ENCODE data around the gene CRLF1.

Gene CRLF1

GRCh38 chr19:18626906-18627305, 20.3 kb upstream of the CRLF1 start:
- no peak for DNase-seq (ENCODE audit: low read depth)
- H3K4me3 ChIP-seq (ENCODE audit: control insufficient read depth, low read depth, low read length), result no peak overlapping the region
- no peak for TF ChIP-seq CTCF (IDR thresholded peaks at IDR 0.05; ENCODE audit: control insufficient read depth, insufficient read depth, low read depth, low read length, missing control alignments)

DNA sequence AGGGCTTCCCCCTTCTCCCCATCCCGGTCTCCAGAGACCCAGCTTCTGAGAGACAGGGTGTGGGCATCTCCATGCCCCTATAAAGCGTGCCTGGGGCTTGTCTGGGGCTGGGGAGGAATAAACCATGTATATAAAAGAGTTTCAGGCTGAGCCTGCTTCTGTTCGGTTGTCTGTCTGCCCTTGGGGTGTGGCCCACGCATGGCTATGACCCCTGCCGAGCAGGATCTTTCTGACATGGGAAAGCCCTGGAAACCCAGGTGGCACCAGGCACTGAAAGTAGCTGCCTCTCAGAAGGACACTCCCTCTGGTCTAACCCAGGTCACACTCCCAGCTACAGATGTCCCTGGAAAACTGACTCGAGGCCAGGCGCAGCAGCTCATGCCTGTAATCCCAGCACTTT, 14.3 kb upstream of the CRLF1 start:
- no peak overlapping the region for H3K4me3 ChIP-seq (ENCODE audit: control insufficient read depth, low read depth, low read length)
- no peak for DNase-seq (ENCODE audit: low read depth)
- no peak for TF ChIP-seq CTCF (IDR thresholded peaks at IDR 0.05; ENCODE audit: control insufficient read depth, insufficient read depth, low read depth, low read length, missing control alignments)

DNA sequence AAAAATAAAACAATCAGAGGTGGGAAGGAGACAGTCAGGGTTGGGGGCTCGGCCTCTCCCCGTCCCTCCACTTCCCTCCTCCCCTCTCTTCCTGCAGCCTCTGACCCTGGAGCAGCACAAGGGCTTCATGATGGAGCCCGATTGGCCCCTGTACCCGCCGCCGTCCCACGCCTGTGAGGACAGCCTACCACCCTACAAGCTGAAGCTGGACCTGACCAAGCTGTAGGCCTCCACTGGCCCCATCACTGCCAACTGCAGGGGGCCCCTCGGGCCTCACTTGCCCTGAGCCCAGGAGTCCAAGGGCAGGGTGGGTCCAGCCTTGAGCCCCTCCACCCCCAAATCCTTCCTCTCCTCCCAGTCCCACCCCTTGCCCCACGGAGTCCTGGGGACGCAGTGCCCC, 13.7 kb upstream of the CRLF1 start:
- no peak overlapping the region for H3K4me3 ChIP-seq (ENCODE audit: control insufficient read depth, low read depth, low read length)
- no peak for TF ChIP-seq CTCF (IDR thresholded peaks at IDR 0.05; ENCODE audit: control insufficient read depth, insufficient read depth, low read depth, low read length, missing control alignments)
- no peak for DNase-seq (ENCODE audit: low read depth)

DNA sequence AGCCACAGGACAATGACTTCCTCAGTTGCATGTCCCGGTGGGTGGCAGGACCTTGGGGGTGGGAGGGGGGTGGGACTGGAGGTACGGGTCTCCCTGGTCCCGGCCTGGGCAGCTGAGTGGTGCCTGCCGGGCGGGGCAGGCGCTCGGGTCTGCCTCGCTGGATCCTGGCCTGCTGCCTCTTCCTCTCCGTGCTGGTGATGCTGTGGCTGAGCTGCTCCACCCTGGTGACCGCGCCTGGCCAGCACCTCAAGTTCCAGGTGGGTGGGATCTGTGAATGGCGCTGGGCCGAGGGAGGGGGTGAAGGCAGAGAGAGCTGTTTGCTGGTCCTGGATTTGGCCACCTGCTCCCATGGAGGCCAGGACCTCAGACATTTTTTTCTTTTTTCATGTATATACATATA, 11.6 kb upstream of the CRLF1 start:
- no peak for TF ChIP-seq CTCF (IDR thresholded peaks at IDR 0.05; ENCODE audit: control insufficient read depth, insufficient read depth, low read depth, low read length, missing control alignments)
- H3K4me3 ChIP-seq (ENCODE audit: control insufficient read depth, low read depth, low read length), result no peak overlapping the region

GRCh38 chr19:18617562-18617961, 11.0 kb upstream of the CRLF1 start:
- DNase-seq (ENCODE audit: low read depth), result no peak
- H3K4me3 ChIP-seq (ENCODE audit: control insufficient read depth, low read depth, low read length), result no peak overlapping the region
- no peak for TF ChIP-seq CTCF (IDR thresholded peaks at IDR 0.05; ENCODE audit: control insufficient read depth, insufficient read depth, low read depth, low read length, missing control alignments)

More for the DNA sequence above, 11.6 kb upstream of the CRLF1 start:
- no peak for DNase-seq (ENCODE audit: low read depth)

DNA sequence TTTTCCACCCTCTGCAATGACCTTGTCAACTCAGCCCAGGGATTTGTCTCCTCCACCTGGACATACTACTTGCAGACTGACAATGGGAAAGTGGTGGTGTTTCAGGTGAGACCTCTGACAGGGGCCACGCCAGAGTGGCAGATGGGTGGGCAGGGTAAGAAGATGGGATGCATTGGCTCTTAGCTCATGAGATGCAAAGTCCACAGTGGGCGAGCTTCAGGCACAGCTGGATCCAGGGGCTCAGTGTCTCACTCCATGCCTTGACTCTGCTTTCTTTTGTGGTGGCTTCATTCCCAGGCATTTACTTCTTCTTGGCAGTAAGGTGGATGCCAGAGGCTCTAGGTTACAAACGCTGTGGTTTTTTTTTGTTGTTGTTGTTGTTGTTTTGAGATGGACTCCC, 9.4 kb upstream of the CRLF1 start:
- no peak for TF ChIP-seq CTCF (IDR thresholded peaks at IDR 0.05; ENCODE audit: control insufficient read depth, insufficient read depth, low read depth, low read length, missing control alignments)
- no peak overlapping the region for H3K4me3 ChIP-seq (ENCODE audit: control insufficient read depth, low read depth, low read length)
- no peak for DNase-seq (ENCODE audit: low read depth)

Measured in AG09309 (cell line).